GM18861 (cell line): Measurements from ENCODE around the gene FCHO1.

Source experiments
- ATAC-seq: cut with Tn5 transposase; IDR thresholded peaks from one replicate; pipeline ENCODE4 v1.9.1; 2021; ENCODE audit not compliant: unreplicated experiment

Gene FCHO1

GRCh38 chr19:17824339-17824738 is 73.1 kb downstream of the FCHO1 start:
- no peak for ATAC-seq

- no peak for ATAC-seq
Measured at GRCh38 chr19:17826508-17827056, 75.3 kb downstream of the FCHO1 start.

GRCh38 chr19:17829855-17830566 is 78.7 kb downstream of the FCHO1 start:
- no peak for ATAC-seq

GRCh38 chr19:17830567-17831418 is 79.5 kb downstream of the FCHO1 start:
- ATAC-seq, result no peak

GRCh38 chr19:17831419-17831888 is 80.2 kb downstream of the FCHO1 start:
- no peak for ATAC-seq

GRCh38 chr19:17832443-17833208 is 81.3 kb downstream of the FCHO1 start:
- no peak for ATAC-seq

GRCh38 chr19:17834350-17835181 is 83.3 kb downstream of the FCHO1 start:
- ATAC-seq, result no peak

GRCh38 chr19:17835182-17836006 is 84.1 kb downstream of the FCHO1 start:
- ATAC-seq, result no peak

GRCh38 chr19:17836530-17836929 is 85.3 kb downstream of the FCHO1 start:
- ATAC-seq, result no peak

- ATAC-seq, result no peak
Measured at GRCh38 chr19:17837972-17838371, 86.7 kb downstream of the FCHO1 start.
